HG03196 (cell line): ENCODE results near the gene ZBTB16.

Experiments
- ATAC-seq: cut with Tn5 transposase; IDR thresholded peaks from one replicate; pipeline ENCODE4 v1.9.1; 2021; ENCODE audit not compliant: unreplicated experiment

Gene ZBTB16

GRCh38 chr11:114180301-114181055 is 121.0 kb downstream of the ZBTB16 start:
- no peak for ATAC-seq

- ATAC-seq, result no peak
Observed at GRCh38 chr11:114181195-114181594, 121.7 kb downstream of the ZBTB16 start.

- ATAC-seq, result no peak
Observed at GRCh38 chr11:114181752-114182151, 122.2 kb downstream of the ZBTB16 start.

GRCh38 chr11:114182471-114183043 is 123.0 kb downstream of the ZBTB16 start:
- ATAC-seq, result no peak

- ATAC-seq, result no peak
Observed at GRCh38 chr11:114183044-114183511, 123.6 kb downstream of the ZBTB16 start.

- ATAC-seq, result no peak
Observed at GRCh38 chr11:114185436-114185835, 125.9 kb downstream of the ZBTB16 start.

- peak; percentile 60 for ATAC-seq
Observed at GRCh38 chr11:114187173-114187572, 127.7 kb downstream of the ZBTB16 start.

- ATAC-seq, result no peak
Observed at GRCh38 chr11:114188851-114189570, 129.5 kb downstream of the ZBTB16 start.

GRCh38 chr11:114190630-114191029 is 131.1 kb downstream of the ZBTB16 start:
- ATAC-seq, result no peak

GRCh38 chr11:114191893-114192292 is 132.4 kb downstream of the ZBTB16 start:
- no peak for ATAC-seq

GRCh38 chr11:114192841-114193389 is 133.4 kb downstream of the ZBTB16 start:
- ATAC-seq, result no peak

GRCh38 chr11:114193730-114194679 is 134.5 kb downstream of the ZBTB16 start:
- no peak for ATAC-seq

GRCh38 chr11:114194702-114195101 is 135.2 kb downstream of the ZBTB16 start:
- ATAC-seq, result no peak

- no peak for ATAC-seq
Observed at GRCh38 chr11:114195151-114195550, 135.6 kb downstream of the ZBTB16 start.

- no peak for ATAC-seq
Observed at GRCh38 chr11:114195981-114196731, 136.6 kb downstream of the ZBTB16 start.

GRCh38 chr11:114196997-114197703 is 137.6 kb downstream of the ZBTB16 start:
- no peak for ATAC-seq

GRCh38 chr11:114197799-114198500 is 138.4 kb downstream of the ZBTB16 start:
- ATAC-seq, result no peak

- no peak for ATAC-seq
Observed at GRCh38 chr11:114199051-114199450, 139.5 kb downstream of the ZBTB16 start.
